K562 (cell line): ENCODE results near the gene CD164L2. TPM values are rescaled to one million over a fixed set of nuclear protein-coding genes. Genes with fewer than 3 reads are reported as not detected.

Source experiments
- BMI1 ChIP-seq: fragments of 150-350 bp; IDR thresholded peaks from 2 replicates; pipeline ENCODE4 v1.6.1; 2014; ENCODE audit warnings: low read length
- CAMTA2 ChIP-seq: fragments of 250-450 bp; sonication (Bioruptor Pico); conservative IDR thresholded peaks from 2 replicates; pipeline ENCODE4 v1.5.1; 2022
- E2F6 ChIP-seq, 2 experiments: IDR thresholded peaks; 2 replicates each; pipeline ENCODE4 v1.6.1; 2011; ENCODE audit warnings: borderline replicate concordance in 1 of 2, control low read depth in 1 of 2, low read depth in 1 of 2, low read length in 1 of 2, mild to moderate bottlenecking in 1 of 2, mixed read lengths in 1 of 2, moderate library complexity in 1 of 2; ENCODE audit not compliant: insufficient read depth in 1 of 2, insufficient read length in 1 of 2, poor library complexity in 1 of 2, severe bottlenecking in 1 of 2; ENCODE audit errors: extremely low read depth in 1 of 2
- HNRNPLL ChIP-seq: fragments of 200-400 bp; formaldehyde crosslinking; IDR thresholded peaks from 2 replicates; pipeline ENCODE4 v1.6.1; 2017; ENCODE audit warnings: low read length, low read depth, mild to moderate bottlenecking; ENCODE audit not compliant: poor library complexity, severe bottlenecking
- KAT7 ChIP-seq: sonication (generic); formaldehyde crosslinking; IDR thresholded peaks from 2 replicates; pipeline ENCODE4 v1.8.0; 2022; ENCODE audit warnings: missing genetic modification reagents, mild to moderate bottlenecking, borderline replicate concordance
- KLF6 ChIP-seq: fragments of 250-450 bp; sonication (Bioruptor Pico); IDR thresholded peaks from 2 replicates; pipeline ENCODE4 v1.4.0; 2020; ENCODE audit warnings: mild to moderate bottlenecking, moderate library complexity, borderline replicate concordance
- MEF2A ChIP-seq: IDR thresholded peaks from 2 replicates; pipeline ENCODE4 v1.6.1; 2011; ENCODE audit warnings: low read depth, mild to moderate bottlenecking, low read length, moderate library complexity; ENCODE audit not compliant: control insufficient read depth
- NCOA6 ChIP-seq: fragments of 450-650 bp; IDR thresholded peaks from 2 replicates; pipeline ENCODE4 v1.6.1; 2017; ENCODE audit warnings: mild to moderate bottlenecking
- NCOR1 ChIP-seq: fragments of 450-650 bp; IDR thresholded peaks from 2 replicates; pipeline ENCODE4 v1.6.1; 2016; ENCODE audit warnings: mild to moderate bottlenecking, moderate library complexity
- POLR2A ChIP-seq: fragments of 450-650 bp; conservative IDR thresholded peaks from 2 replicates; pipeline ENCODE4 v1.6.1; 2016
- PTBP1 ChIP-seq: fragments of 200-400 bp; formaldehyde crosslinking; IDR thresholded peaks from 2 replicates; pipeline ENCODE4 v1.6.1; 2017; ENCODE audit warnings: low read depth, low read length
- RBM34 ChIP-seq: fragments of 200-400 bp; formaldehyde crosslinking; IDR thresholded peaks from 2 replicates; pipeline ENCODE4 v1.6.1; 2018; ENCODE audit warnings: low read length, borderline replicate concordance; ENCODE audit not compliant: insufficient read depth
- TAF7 ChIP-seq: fragments of 450-650 bp; IDR thresholded peaks from 2 replicates; pipeline ENCODE4 v1.6.1; 2016; ENCODE audit warnings: missing genetic modification characterization, missing compliant biosample characterization
- TSHZ1 ChIP-seq: fragments of 250-450 bp; sonication (Bioruptor Pico); IDR thresholded peaks from 2 replicates; pipeline ENCODE4 v1.4.0; 2020; ENCODE audit warnings: mild to moderate bottlenecking, moderate library complexity
- ZNF224 ChIP-seq: sonication (generic); formaldehyde crosslinking; IDR thresholded peaks from 2 replicates; pipeline ENCODE4 v1.8.0; 2022; ENCODE audit warnings: mild to moderate bottlenecking, missing genetic modification reagents
- ZNF282 ChIP-seq: sonication (generic); formaldehyde crosslinking; IDR thresholded peaks from 2 replicates; pipeline ENCODE4 v1.8.1; 2023; ENCODE audit warnings: missing genetic modification reagents
- ZNF551 ChIP-seq: fragments of 250-450 bp; sonication (Bioruptor Pico); IDR thresholded peaks from 2 replicates; pipeline ENCODE4 v1.5.0; 2021; ENCODE audit warnings: mild to moderate bottlenecking, moderate library complexity
- ZNF583 ChIP-seq: fragments of 250-450 bp; sonication (Bioruptor Pico); IDR thresholded peaks from 2 replicates; pipeline ENCODE4 v1.4.0; 2020
- ZNF699 ChIP-seq: fragments of 250-450 bp; sonication (Bioruptor Pico); IDR thresholded peaks from 2 replicates; pipeline ENCODE4 v1.8.0; 2021; ENCODE audit warnings: mild to moderate bottlenecking, moderate library complexity; ENCODE audit not compliant: insufficient replicate concordance
- ZNF780A ChIP-seq: fragments of 250-450 bp; sonication (Bioruptor Pico); IDR thresholded peaks from 2 replicates; pipeline ENCODE4 v1.5.0; 2021; ENCODE audit warnings: mild to moderate bottlenecking
- ZNF785 ChIP-seq: fragments of 250-450 bp; sonication (Bioruptor Pico); IDR thresholded peaks from 2 replicates; pipeline ENCODE4 v1.4.0; 2020; ENCODE audit warnings: mild to moderate bottlenecking
- polyA plus RNA-seq, 8 experiments: library from polyadenylated mRNA; depleted of rRNA in 4 of 8; stranded (reverse) in 5 of 8; unstranded in 3 of 8; fragments of >200 nt; fragmentation: Nextera tagmentation in 2 of 8; fragmentation: Illumina TruSeq in 1 of 8; extraction: Ambion mirVana in 2 of 8; extraction: Trizol in 1 of 8; gene quantifications; 2 replicates each; pipeline versions ENCODE4 v1.2.1 to v1.2.3, GENCODE V29; 2011 to 2014; ENCODE audit warnings: inconsistent platforms in 1 of 8, missing spikeins in 1 of 8
- total RNA-seq, 7 experiments: library from RNA; depleted of rRNA in 6 of 7; stranded (reverse); fragments of >200 nt in 6 of 7; fragmentation: Illumina TruSeq in 2 of 7; extraction: Trizol in 2 of 7; gene quantifications; 2 replicates each; pipeline versions ENCODE4 v1.2.1 to v1.2.3, GENCODE V29; 2011 to 2021; ENCODE audit warnings: low replicate concordance in 1 of 7

Gene CD164L2
- total and polyA plus RNA-seq, 9 of the 15 experiments (the other 6 are each of a cell fraction or from before 2014, with no cell fraction given), result 0.08 to 0.92 (median 0.38) TPM; not detected in 1

DNA sequence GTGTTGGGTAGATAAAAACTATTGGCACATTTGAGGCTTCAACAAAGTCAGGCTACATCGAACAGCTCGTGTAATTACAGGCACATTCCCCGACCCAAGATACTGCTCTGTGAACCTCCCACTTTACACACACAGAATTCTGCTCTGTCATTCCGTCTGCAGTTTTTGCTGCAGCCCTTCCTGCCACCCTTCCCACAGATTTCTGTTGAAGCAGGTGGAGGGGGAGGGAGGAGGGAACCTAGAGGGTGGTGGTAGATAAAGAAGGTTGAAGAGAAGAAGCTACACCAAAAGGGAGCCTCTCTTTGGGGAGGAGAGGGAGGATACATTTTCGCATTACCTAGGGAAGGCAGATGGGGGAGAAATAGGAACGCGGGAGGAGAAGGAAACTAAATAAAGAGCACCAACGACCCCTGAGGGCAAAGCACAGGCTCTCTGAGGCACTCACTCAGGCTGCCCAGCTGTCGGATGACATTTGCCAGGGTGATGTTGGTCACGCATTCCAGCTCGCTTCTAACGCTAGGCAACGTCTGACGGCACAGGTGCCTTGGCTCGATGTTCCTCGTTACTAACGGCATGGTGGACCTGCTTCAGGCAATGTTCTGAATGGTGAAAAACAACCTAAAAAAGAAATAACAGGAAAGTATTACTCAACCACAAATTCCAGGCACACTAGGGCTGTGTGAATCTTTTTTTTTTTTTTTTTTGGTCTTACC, 45.3 kb upstream of the CD164L2 start (continued):
- TF ChIP-seq ZNF699 (no peak), E2F6 (IDR thresholded peaks at IDR 0.05; ENCODE audit: borderline replicate concordance in 1 of 2, extremely low read depth in 1 of 2, insufficient read depth in 1 of 2, insufficient read length in 1 of 2, low read depth in 1 of 2, low read length in 1 of 2, poor library complexity in 1 of 2, severe bottlenecking in 1 of 2) (peak; percentile 35 to 71), MEF2A (no peak), TAF7 (no peak), BMI1 (no peak), ZNF780A (CRISPR knock-in tag) (no peak), KAT7 (CRISPR knock-in tag) (no peak), POLR2A (no peak), RBM34 (no peak), ZNF282 (no peak), ZNF785 (no peak), PTBP1 (no peak), NCOA6 (no peak), ZNF224 (no peak), ZNF551 (CRISPR knock-in tag) (no peak), TSHZ1 (no peak), HNRNPLL (no peak), KLF6 (CRISPR knock-in tag) (no peak; the same call in 1 of the 2 replicates), NCOR1 (peak; percentile 82), ZNF583 (no peak), CAMTA2 (no peak)
